HuH-7 (cell line): ENCODE data around the gene SYNDIG1L.
"Not testable (repeated sequence)": the region's sequence is repeated elsewhere in the genome, so short reads cannot be mapped to it uniquely, and the experiment has no call there.

Experiments used
- DNase-seq: peaks from one replicate; pipeline ENCODE4 v3.0.0; 2011; ENCODE audit warnings: low spot score

The SYNDIG1L gene

DNA sequence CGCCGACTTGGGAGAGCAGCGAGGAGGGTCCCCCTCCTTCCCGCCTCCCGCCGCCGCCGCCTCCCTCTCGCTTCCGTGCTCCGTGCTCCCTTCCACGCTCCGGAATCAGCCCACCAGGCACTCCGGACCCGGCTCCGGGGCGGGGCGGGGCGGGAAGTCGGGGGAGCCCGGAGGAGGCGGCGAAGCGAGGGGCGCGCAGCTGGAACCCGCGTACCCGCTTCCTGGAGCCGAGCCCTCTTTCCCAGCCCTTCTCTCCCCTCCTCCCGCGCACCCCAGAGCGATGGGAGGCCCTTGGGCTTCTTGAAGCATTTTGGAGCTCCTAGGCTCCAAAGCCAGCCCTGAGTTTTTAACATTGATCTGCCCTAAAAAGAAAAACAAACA lies at the start of gene SYNDIG1L:
Gene SYNDIG1L, minus strand, starts transcription at position 9 of the 381 bp plus-strand sequence. CDS start 16,466 bp downstream, outside the sequence.
- no peak for DNase-seq

DNA sequence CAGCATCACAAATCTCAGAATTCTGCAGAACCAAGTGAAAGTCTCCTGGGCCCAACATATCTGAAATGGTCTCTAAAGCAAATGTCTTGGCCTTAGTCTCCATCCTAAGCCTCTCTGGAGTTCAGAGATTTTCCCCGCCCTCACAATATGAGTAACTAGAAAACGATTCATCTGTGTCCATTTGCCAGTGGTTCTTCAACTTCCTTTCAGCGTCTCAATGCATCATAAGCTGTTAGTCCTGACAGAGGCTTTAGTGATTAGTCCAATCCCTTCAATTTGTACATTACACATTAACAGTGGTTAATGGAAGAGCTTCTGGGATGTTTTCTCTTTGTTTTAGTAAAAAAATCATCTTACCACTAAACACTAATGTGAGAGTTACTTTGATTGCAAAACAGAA lies 49.7 kb upstream of the SYNDIG1L start:
- no peak for DNase-seq

DNA sequence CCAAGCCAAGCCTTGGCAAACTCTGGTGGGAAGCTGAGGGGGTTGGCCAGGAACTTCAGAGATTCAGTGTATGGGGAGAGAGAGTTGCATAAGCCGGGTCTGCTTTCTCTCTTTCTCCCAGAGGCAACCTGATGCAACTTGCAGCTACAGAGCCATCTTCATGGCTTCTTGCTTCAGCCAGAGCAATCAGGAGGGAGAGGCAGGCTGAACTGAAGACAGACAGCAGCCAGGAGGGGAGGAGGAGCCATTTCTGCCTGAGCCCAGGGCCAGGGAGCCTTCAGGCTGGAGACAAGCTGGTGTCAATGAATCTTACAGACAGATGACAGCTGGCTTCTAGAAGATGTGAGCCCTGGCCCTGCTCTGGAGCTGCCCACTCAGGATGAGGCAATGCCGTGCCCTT lies 48.4 kb upstream of the SYNDIG1L start:
- no peak for DNase-seq

DNA sequence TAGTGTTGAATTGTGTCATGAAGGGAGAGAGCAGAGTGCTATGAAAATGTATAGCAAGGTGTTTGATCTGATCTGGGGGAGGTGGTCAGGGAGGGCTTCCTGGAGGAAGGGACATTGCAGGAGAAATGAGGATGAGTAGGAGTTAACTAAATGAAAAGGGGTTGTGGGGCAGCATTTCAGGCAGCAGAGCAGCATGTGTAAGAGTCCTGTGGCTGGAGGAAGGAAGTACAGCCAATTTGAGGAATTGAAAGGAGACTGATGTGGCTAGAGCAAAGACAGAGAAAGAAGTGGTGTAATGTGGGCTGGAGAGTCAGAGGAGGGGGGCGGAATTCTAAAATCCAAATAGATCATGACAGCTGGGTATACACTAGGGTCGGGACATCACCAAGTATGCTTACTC lies 46.6 kb upstream of the SYNDIG1L start:
- DNase-seq = no peak

DNA sequence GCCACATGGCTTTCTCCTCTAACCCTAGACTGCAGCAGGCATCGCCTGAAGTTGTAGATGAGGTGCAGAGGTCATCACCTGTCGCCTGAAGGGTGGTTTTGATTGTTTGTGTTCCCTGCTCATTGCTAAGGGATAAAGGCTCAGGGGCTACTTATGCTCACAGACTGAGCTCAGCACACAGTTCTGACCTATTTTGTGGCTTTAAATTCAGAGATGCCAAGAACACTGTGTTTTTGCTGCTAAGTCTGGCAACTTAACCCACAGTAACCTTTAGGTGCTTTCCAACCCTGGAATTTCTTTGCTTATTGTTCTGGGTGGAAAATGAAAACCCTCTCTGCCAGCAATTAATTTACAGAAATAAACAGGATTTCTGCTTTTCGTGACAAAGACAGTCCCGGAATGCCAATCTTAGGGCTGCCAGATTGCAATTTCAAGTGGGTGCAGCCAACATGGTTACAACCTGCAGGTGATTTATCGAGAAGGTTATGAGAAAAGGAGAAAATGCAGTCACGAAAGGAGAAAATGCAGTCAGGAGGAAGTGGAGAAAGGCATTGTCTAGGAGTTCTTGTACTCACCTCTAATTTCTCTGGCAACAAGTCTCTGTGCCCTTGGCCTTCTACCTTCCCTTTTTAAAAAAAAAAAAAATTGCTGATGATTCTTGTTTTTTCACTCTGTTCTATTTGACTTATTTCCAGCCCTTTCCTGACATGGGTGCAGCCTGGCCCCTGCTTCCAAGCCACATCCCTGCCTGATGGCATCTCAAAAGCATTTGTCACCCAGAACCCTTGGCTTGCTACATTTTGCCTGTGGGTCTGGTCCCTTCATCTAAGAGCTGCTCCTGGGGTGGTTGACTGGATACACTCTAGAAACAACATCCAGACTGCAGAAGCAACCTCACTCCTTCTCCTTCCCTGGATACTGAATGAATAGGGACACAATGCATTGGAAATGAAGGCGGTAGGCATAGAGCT lies 43.8 kb upstream of the SYNDIG1L start:
- no peak for DNase-seq

DNA sequence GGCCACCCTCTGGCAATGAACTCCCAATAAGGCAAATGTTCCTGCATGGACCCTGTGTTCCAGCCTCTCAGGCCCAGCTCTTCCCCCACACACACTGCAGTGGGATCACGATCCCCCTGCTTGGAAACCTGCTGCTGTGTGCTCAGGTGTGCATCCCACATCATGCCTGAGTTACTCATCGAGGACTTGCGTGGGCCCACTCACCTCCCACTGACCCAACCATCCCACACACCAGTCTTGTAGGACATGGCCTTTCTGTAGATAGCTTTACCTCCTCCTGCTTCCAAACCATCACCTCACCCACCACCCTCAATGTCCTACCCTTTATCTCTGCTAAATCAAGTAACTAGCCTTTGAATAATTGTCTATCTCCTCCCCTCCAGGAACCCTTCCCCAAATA lies 42.5 kb upstream of the SYNDIG1L start:
- DNase-seq = no peak

DNA sequence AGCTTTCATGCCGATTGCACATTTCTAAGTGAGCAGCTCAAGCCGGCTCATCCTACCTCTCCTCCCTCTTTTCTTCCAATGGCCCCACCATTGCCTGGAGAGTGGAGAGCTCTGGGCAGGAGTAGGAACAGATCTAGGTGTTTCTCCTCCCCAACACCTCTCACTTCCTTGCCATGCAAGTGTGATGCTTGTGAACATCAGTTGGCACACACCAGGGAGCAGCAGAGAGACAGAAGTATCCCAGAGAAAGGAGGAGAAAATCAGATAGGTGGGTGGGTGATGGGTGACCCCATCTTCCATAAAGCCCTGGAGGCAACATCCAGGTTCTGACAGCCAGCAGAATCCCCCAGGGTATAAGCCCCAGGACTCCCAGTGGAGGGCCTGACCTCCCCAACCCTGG lies 39.3 kb upstream of the SYNDIG1L start:
- no peak for DNase-seq

DNA sequence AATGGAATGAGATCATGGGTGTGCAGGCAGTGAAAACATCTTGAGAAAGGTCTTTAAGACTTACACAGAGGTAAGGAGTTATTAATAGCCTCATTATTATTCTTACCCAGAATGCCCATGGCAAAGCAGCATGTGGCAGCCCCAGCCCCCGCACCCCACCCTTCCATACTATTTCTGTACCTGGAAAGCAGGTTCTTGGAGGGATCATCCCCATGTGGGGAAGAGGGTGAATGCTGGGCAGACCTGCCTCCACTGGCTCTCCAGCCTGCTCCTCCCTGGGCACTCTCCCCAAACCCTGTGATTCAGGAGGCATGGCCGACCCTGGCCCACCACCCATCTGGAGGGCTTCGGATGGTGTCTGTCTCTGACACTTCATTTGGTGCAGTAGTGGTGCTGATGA lies 38.8 kb upstream of the SYNDIG1L start:
- DNase-seq = no peak

DNA sequence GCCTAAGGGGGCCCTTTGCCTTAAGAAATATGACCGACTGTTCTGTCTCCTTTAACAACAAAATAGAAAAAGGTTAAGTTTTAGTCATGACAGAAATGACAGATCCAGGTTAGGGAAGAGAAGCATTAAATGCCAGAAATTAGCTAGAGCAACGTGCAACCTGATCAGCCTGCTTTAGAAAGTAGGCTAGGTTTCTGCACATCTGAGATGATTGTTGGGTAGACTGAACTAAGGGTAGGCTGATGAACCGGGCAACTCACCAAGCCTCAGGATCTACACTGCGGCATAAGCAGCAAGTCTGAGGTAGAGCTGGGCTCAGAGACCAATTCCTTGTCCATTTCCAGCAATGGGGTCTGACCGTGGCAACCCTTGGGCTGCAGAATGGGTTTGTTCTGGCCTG lies 37.7 kb upstream of the SYNDIG1L start:
- DNase-seq = no peak

DNA sequence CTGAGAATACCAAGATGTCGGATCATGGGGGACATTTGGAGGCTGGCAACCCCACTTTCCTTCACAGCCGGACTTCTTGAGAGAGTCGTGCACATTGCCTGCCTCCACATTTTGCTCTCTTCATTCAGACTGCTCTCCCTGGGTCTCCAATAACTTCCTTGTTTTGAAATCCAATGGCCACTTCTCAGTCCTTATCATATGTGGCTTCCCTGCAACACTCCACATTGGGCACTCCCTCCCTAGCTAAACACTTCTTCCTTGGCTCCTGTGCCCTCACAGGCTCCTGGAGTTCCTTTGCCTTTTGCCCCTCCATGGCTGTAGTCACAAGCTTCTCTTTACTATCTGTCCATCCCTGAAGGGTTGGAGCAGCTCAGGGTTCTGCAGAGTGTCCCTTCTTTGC lies 37.0 kb upstream of the SYNDIG1L start:
- DNase-seq = no peak

DNA sequence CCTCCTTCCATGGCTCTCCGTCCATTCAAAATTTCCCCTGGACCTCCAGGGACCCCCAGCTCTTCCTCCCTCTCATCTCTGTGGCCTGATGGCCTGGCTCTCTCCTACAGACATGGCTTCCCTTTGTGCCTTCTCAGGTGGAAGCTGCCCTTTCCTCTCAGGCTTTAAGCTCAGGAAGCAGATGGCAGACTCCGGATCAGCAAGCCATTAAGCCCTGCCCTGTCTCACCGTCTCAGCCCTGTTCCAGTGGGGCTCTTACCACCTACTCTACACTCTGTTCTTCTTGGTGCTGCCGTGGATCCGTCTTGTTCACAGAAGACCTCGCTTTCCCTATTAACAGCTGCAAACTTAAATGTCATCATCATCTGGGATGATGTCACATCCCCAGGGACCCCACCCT lies 34.0 kb upstream of the SYNDIG1L start:
- DNase-seq = no peak

DNA sequence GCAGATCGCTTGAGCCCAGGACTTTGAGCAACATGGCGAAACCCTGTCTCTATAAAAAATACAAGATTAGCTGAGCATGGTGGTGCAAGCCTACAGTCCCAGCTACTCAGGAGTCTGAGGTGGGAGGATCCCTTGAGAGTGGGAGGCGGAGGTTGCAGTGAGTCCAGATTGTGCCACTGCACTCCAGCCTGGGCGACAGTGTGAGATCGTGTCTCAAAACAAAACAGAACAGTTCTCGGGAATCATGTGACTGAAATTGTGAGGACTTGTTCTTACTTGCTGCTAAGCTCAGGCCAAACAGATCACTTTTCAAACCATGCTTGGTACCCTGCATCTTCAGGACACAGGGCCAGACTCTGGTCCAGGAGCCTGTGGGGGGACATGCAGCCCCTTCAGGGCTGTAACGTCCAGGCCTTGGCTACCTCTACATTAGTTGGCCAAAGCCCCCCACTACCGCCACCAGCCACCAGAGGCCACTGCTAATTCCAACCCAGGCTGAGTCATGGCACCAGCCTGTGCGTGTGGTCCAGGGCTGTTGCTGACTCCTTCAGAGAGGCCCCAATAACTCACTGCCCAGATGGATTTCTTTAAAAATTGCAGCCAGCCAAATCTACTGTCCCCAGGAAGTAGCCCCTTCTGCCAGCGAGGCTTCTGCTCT lies 33.4 kb upstream of the SYNDIG1L start:
- DNase-seq = peak; percentile 51

DNA sequence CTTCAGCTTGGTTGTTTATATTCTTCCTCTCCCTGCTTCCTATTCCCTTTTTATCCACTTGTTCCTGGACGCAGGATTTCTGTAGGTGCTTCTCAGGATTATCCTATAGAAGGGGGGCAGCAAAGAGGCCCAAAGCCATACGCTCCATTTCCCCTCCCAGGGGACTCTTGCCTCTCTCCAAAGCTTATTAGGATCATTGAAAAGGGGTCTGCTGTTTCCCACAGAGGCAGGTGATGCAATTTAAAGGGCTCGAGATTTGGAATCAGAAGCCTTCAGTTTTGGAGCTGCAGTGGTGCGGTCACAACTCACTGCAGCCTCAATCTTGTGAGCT lies 31.5 kb upstream of the SYNDIG1L start:
- DNase-seq = no peak

DNA sequence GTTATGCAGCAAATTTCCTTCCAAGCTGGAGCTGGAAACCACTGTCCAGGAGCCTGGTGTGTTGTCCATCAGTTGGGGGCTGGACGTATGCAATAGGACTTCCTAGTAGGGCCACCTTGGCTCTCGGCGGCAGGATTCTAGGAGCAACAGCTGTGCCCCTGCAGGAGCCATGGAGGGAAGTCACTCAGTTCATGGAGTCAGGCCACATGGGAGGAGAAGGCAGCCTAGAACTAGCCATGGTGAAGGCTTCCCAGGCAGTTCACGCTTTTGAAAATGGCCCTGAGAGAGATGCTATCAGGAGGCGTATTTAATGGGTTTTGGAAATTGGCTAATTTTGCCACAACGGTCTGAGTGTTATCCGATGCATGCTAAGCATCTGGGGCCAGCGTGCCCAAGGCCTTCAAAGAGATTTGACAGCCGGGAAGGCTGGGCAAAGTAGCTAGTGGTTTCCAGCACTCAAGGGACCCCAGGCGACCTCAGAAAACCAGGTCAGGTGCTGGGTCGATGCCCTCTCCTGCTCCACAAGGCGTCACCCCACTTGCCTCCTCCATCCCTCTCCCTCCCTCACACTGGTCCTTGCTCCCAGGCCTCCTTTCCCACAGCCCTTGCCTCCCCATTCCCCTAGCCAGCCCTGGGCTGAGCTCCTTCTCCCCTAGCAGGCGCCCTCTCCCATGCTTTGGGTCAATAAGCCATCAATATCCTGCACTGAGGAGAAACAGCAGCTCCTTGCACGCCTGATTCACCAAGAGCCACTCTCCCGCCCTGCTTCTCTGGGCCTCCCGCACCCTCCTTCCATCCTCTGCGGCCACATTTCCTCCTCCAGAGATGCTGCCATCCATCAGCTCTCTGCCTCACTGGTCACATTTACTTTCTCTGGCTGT lies 30.9 kb upstream of the SYNDIG1L start:
- no peak for DNase-seq

DNA sequence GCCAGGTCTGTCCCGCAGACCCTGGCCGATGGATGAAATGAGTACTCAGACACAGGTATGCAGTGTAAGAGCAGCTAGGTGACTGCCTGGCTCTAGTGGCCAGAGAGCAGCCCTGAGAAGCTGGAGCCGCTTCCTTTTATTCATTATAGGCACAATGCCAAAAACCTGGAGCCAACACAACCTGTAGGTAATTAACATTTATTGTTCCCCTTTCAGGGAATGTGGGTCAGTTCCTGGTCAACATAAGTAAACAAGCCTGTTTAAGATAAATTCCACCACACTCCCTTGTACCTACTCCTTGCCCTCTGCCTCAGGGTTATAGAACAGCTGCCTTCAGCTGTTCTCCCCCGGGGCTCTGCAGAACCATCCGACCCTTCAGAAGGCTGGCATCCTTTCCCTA lies 28.4 kb upstream of the SYNDIG1L start:
- DNase-seq = not testable (repeated sequence)

DNA sequence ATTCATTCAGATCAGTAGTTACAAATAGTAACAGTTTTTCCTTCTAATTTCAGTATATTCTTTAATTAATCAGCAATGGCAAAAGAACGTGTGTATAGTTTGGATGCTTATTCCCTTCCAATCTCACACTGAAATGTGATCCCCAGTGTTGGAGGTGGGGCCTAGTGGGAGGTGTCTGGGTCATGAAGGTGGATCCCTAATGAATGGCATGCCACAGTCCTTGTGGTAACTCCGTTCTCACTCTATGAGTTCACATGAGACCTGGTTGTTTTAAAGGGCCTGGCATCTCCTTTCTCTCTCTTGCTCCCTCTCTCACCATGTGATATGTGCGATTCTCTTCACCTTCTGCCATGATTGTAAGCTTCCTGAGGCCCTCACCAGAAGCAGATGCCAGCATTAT lies 18.9 kb upstream of the SYNDIG1L start:
- DNase-seq = no peak

DNA sequence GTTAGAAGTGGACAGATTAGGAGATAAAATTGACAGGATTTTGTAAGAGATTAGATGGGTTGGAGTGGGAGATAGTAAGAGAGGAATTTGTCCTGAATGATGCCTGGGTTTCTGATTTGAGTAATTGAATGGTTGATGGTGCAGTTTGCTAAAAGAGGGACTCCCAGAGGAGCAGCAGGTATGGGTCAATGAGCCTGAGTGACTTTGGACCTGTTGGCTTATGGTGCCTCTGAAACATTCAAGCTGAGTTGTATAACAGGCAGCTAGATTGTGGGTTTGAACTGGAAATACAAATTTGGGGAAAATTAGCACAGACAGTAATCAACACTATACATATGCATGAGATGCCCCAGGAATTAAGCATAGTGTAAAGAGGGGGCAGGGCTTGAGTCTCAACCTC lies 16.7 kb upstream of the SYNDIG1L start:
- no peak for DNase-seq

DNA sequence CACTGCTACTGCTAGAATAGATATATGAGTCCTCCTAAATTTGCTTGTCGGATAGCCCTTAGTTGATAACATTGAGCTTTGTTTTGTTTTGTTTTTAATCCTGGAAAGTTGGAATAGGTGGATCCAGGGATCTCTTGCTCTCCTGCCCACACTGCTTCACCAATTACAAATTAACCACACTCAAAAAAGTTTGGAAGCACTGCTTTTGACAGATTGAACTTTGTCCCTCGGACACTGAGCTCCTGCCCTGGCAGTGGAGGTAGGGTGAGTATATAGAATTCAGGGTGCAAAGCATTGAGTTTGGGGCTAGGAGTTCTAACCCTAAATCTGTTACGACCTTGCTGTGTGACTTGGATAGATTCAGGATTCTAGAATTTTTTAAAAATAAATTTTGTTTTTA lies 15.1 kb upstream of the SYNDIG1L start:
- no peak for DNase-seq

DNA sequence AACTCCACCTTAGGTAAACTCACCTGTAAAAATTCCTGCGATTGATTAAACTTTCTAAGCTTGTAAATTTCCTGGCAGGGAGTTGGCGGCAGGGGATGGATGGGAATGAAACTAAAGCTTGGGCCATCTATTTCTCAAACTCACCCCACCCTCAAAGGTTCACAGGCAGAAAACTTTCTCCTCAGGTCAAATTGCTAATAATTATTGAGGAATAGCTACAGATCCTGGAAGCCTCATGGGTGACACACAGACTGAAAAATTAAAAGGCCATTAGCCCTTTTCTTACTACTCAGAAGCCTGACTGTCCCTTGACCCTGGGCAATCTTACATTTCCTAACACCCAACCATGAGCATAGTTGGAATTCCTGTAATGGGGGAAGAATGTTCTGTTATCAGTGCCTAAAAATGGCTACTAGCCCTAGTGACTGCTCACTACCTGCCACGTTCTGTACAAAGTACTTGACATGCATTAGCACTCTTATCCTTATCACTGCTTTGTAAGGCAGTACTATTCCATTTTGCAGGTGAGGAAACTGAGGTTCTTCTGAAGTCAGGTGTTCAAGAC lies 12.4 kb upstream of the SYNDIG1L start:
- DNase-seq = no peak

DNA sequence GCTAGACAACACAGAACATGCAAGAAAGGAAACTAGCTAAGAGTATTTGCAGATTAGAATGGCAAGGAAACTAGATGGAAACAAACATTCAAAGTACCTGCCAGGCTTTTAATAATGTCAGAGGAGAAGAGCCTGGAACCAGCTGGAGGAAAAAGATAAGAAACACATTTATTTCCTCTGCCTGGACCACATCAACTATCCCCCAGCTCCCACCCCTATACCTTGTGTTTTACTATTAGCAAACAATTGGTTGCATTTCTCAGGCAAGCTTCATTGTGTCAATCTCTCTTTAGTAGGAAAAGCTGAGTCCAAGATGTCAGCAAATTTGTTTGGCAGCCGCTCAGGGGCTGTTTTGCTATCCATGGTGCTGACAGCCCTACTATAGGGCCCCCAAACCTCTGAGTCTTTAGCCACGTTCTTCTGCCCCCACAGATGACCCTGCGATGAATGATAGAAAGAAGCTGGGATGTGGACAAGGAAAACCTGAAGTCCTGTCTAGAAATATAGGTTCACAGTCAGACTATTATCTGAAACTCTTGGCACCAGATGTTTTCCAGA lies 11.6 kb upstream of the SYNDIG1L start:
- DNase-seq = no peak

DNA sequence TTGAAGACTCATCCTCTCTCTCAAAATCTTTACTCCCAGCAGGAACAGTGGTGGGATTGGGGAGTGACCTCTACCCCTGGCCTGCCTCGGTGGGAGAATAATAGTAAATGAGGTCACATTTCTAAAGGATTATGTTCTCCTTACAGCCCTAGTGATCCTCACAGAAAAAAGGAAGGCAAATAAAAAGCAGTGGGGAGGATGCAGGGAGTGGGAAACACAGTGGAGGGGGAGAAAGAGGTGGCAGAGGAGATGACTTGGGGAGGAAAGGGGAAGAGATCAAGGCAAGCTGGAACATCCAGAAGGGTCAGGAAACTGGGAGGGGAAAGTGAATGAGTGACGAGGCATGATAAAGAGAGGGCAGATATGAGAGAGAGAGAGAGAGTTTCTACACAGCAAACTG lies 8.3 kb upstream of the SYNDIG1L start:
- no peak for DNase-seq

DNA sequence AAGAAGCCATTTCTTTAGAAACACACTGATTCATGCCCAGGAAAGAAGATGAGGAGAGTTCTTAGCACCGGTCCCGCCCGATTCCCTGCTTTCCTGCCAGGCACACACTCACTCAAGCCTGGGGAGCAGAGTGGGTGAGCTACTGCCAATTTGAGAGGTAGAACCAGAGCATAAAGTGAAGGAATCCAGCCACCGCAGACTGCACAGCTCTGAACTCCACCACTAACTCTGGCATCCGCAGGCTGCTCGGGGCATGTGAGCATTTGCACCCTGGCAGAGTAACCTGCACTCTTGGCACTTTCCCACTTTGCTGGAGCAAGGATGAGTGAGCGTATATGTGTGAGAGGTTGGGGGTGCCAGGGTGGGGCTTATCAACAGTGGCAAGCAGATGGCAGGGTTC lies 4.0 kb upstream of the SYNDIG1L start:
- no peak for DNase-seq
